Measurements from ENCODE around the gene AADACL2. TPM values are rescaled to one million over a fixed set of nuclear protein-coding genes. Genes with fewer than 3 reads are reported as not detected.

AADACL2 gene
- total and polyA plus RNA-seq, 9 of the 15 experiments (the other 6 are each of a cell fraction or from before 2014, with no cell fraction given), result not detected

DNA sequence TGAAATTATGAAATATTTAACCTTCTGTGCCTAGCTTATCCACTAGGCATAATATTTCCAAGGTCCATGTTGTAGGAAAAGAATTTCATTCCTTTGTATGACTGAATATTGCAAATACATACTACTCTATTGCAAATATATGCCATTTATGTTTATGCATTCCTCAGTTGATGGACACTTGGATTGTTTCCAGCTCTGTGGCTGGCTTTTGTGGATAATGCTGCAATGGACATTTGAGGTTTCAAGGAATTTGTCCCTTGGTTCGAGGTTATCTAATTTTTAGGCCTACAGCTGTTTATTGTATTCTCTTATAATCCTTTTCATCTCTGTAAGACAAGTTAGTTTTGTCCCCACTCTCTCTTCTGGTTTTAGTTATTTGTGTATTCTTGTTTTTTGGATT, 7.7 kb upstream of the AADACL2 start (continued):
- TF ChIP-seq, protein P1, sequence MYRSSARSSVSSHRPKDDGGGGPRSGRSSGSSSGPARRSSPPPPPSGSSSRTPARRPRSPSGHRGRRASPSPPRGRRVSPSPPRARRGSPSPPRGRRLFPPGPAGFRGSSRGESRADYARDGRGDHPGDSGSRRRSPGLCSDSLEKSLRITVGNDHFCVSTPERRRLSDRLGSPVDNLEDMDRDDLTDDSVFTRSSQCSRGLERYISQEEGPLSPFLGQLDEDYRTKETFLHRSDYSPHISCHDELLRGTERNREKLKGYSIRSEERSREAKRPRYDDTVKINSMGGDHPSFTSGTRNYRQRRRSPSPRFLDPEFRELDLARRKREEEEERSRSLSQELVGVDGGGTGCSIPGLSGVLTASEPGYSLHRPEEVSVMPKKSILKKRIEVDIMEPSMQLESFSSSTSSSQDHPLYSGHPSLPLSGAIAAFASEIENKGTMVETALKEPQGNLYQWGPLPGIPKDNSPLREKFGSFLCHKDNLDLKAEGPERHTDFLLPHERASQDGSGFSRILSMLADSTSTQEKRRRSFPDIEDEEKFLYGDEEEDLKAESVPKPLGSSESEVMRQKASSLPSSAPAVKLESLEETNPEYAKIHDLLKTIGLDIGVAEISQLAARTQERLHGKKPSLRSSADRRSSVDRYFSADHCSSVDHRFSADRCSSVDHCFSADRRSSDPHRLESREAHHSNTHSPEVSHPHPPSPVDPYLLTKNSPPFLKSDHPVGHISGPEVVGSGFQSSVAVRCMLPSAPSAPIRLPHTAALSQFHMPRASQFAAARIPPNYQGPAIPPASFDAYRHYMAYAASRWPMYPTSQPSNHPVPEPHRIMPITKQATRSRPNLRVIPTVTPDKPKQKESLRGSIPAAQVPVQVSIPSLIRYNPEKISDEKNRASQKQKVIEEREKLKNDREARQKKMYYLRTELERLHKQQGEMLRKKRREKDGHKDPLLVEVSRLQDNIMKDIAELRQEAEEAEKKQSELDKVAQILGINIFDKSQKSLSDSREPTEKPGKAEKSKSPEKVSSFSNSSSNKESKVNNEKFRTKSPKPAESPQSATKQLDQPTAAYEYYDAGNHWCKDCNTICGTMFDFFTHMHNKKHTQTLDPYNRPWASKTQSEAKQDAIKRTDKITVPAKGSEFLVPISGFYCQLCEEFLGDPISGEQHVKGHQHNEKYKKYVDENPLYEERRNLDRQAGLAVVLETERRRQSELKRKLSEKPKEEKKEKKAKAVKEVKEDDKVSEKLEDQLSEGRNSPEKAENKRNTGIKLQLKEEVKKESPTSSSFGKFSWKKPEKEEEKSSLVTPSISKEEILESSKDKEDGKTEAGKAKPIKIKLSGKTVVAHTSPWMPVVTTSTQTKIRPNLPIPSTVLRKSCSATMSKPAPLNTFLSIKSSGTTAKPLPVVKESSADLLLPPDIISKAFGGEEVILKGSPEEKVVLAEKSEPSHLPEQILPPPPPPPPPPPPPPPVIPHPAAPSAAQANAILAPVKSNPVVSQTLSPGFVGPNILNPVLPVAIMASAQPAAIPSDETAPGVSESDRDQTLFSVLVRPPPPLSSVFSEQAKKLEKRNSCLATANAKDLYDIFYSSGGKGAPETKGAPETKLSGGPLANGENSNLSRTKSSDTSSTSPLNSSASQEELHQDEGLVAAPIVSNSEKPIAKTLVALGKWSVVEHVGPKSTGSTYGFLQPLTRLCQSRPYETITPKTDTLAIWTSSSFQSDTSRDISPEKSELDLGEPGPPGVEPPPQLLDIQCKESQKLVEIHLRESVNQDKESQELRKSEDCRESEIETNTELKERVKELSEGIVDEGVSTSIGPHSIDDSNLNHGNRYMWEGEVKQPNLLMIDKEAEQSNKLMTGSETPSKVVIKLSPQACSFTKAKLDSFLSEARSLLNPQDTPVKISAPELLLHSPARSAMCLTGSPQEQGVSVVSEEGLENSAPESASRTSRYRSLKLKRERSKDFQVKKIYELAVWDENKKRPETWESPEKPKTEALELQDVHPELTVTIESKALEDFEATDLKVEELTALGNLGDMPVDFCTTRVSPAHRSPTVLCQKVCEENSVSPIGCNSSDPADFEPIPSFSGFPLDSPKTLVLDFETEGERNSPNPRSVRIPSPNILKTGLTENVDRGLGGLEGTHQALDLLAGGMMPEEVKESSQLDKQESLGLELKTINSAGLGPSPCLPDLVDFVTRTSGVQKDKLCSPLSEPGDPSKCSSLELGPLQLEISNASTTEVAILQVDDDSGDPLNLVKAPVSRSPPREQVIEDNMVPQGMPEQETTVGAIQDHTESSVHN (IDR thresholded peaks at IDR 0.05; ENCODE audit: borderline replicate concordance in 1 of 2, low read depth in 1 of 2), result 0 out of 4 replicates have a peak, but pooled peaks of 1 of the 2 experiments have one; percentile 21
- TF ChIP-seq ASH1L (IDR thresholded peaks at IDR 0.05; ENCODE audit: borderline replicate concordance, low read depth, partially characterized antibody) (no peak), ZEB2 (IDR thresholded peaks at IDR 0.05) (no peak), MCM2 (IDR thresholded peaks at IDR 0.05; ENCODE audit: low read depth) (no peak), NFATC3 (IDR thresholded peaks at IDR 0.05) (no peak), SMARCA5 (IDR thresholded peaks at IDR 0.05) (no peak), NONO (IDR thresholded peaks at IDR 0.05; ENCODE audit: low read depth in 2 of 2, low read length in 1 of 2) (0 out of 4 replicates have a peak, but pooled peaks of 1 of the 2 experiments have one; percentile 32), IFI16 (CRISPR knock-in tag; IDR thresholded peaks at IDR 0.05) (no peak), STAG1 (CRISPR knock-in tag; IDR thresholded peaks at IDR 0.05; ENCODE audit: borderline replicate concordance) (no peak), SRSF1 (IDR thresholded peaks at IDR 0.05; ENCODE audit: low read depth, low read length) (no peak), NR4A1 (CRISPR knock-in tag; IDR thresholded peaks at IDR 0.05) (no peak), NR4A1 (tag; IDR thresholded peaks at IDR 0.05) (no peak), ZBTB9 (CRISPR knock-in tag; IDR thresholded peaks at IDR 0.05) (no peak), XRCC5 (IDR thresholded peaks at IDR 0.05; ENCODE audit: low read depth, low read length) (no peak), ZFP36 (IDR thresholded peaks at IDR 0.05; ENCODE audit: low read depth, low read length, partially characterized antibody) (no peak)
- TF ChIP-seq, protein P2, sequence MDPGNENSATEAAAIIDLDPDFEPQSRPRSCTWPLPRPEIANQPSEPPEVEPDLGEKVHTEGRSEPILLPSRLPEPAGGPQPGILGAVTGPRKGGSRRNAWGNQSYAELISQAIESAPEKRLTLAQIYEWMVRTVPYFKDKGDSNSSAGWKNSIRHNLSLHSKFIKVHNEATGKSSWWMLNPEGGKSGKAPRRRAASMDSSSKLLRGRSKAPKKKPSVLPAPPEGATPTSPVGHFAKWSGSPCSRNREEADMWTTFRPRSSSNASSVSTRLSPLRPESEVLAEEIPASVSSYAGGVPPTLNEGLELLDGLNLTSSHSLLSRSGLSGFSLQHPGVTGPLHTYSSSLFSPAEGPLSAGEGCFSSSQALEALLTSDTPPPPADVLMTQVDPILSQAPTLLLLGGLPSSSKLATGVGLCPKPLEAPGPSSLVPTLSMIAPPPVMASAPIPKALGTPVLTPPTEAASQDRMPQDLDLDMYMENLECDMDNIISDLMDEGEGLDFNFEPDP (CRISPR knock-in tag; IDR thresholded peaks at IDR 0.05), result no peak
- TF ChIP-seq, protein P3, sequence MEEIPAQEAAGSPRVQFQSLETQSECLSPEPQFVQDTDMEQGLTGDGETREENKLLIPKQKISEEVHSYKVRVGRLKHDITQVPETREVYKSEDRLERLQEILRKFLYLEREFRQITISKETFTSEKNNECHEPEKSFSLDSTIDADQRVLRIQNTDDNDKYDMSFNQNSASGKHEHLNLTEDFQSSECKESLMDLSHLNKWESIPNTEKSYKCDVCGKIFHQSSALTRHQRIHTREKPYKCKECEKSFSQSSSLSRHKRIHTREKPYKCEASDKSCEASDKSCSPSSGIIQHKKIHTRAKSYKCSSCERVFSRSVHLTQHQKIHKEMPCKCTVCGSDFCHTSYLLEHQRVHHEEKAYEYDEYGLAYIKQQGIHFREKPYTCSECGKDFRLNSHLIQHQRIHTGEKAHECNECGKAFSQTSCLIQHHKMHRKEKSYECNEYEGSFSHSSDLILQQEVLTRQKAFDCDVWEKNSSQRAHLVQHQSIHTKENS (CRISPR knock-in tag; IDR thresholded peaks at IDR 0.05), result no peak
